ENCODE results near the gene MCM10. TPM values are rescaled to one million over a fixed set of nuclear protein-coding genes. Genes with fewer than 3 reads are reported as not detected.
A peak's percentile ranks its signal among the peaks of the same experiment; 100 is the strongest.

Gene MCM10
- total RNA-seq, 1 donor from 2014 or later, result 5.9 TPM

DNA sequence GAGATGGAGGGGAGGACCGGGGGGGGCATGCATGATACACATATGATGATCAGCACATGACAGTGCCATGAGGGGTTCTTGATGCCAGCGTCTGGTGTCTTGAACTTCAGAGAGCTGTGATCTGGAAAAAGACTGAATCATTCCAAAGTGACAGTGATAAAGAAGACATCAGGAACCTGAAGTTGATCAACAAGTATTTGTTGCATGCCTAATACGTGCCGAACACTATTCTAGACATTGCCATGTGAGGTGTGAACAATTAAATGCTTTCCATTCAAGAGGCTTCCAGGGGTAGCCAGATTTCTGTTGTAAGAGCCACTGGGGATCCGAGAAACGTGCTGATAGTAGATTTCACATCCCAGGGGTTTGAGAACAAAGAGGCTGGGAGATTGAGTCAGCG, 6.2 kb downstream of the MCM10 start:
- ATAC-seq, result no peak

DNA sequence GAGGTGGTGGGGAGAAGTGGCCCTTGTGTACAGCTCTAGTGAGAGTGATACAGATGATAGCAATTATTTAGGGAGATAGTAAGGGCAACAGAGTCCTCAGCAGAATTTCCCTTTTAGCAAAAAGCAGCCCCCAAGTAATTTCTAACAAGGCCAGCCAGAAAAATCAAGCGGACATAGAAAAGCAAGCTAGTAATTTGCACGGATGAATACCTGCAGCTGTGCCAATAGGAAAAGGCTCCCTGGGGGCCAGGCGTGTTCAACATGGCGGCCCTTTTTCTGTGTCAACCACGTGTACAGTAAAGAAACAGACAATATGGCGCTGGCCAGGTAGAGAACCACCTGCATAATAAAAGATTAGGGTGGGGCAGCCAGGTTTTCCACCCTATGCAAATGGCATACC, 7.4 kb downstream of the MCM10 start:
- no peak for ATAC-seq

DNA sequence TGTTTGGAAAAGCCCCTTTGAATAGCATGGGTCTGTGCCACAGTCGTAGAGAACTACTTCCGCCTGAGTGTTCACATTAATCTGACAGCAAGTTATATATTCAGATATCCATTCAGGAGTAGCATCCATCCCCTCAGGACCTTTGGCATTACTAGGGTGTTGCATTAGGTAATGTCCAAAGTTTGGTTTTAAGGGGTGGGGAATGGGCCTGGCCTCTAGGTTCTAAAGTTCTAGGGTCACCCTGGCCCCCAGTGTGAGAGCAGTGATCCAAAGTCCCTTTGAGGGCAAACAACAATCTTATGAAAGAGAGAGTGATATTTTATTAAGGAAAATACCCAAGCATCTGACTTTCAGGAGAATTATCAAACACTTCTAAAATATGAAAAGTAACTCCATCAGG, 12.3 kb downstream of the MCM10 start:
- no peak for ATAC-seq

DNA sequence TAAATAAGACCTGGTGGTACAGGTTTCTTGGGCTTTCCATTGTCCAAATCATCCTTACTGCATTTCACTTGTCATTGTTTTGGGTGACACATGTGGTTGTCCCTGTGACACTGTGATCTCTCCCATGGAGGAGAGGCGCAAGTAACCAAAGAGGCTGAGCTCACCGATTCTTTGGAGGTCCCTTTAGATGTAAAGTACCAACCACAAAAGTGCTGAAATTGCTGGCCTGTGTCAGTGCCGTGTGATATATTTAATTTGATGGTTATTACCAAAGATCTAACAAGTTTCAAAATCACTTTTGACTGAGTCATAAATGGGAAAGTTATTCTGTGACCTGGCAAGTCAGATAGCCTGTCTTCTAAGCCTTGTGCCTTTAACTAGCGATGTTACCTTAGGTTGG, 19.4 kb downstream of the MCM10 start:
- no peak for ATAC-seq

DNA sequence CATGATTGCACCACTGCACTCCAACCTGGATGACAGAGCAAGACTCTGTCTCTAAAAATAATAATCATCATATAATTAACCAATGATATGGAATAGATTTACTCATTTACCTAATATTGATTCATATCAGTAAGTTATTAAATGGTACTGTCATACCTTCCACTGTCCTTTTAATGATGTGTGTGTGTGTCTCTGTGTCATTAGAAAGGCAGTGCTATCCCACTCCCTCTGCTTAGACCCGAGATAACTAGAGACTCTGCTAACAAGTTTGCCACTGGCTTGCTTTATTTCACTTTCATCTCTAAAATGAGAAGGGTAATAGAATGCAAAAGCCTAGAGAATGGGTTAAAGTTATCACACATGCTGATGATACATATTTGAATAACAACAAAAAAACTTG, 21.1 kb downstream of the MCM10 start:
- no peak for ATAC-seq

GRCh38 chr10:13183625-13184024, 22.3 kb downstream of the MCM10 start:
- no peak for ATAC-seq

DNA sequence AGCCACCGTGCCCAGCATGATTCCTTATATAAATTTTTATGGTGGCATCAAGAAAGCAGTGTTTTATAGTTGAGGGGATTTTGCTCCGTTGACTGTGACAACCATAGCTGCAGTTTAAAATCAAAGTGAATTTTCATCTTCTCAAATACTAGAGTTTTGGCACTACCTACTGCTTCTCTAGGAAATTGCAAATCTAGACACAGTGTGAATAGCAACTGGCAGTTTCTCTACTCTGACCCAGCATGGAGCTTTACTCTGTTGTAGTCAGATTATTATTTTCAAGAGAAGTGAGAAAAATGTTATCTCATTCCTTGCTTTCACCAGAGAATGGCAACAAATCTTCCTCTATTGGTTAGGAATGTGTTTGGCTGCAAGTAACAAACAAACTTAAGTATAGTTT, 22.9 kb downstream of the MCM10 start:
- ATAC-seq, result no peak

- peak; percentile 63 for ATAC-seq
Measured at GRCh38 chr10:13184730-13185514, 23.6 kb downstream of the MCM10 start.

DNA sequence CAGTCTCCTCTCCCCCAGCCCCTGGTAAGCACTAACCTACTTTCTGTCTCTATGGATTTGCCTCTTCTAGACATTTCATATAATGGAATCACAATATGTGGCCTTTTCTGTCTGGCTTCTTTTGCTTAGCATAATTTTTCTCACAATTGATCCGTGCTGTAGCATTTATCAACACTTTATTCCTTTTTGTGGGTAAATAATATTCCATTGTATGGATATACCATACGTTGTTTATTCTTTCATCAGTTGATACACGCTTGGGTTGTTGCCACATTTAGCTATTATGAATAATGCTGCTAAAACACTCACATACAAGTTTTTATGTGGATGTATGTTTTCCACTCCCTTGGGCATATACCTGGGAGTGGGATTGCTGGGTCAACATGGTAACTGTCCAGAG, 25.8 kb downstream of the MCM10 start:
- no peak for ATAC-seq

DNA sequence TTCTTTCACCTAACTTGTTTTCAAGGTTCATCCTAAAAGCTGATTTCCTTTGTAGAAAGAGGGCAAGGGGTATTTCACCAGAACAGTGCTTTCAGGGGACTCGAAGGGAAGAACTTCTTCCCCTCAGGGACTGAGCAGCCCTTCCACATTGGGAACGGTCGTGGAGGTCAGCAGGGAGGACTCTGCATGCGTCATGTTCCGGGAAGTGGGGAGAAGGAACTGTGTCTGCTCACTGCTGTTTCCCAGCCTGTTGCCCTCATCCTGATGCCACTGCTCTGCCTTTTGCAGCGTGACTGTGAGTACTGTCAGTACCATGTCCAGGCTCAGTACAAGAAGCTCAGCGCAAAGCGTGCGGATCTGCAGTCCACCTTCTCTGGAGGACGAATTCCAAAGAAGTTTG, 27.2 kb downstream of the MCM10 start:
- ATAC-seq, result no peak

DNA sequence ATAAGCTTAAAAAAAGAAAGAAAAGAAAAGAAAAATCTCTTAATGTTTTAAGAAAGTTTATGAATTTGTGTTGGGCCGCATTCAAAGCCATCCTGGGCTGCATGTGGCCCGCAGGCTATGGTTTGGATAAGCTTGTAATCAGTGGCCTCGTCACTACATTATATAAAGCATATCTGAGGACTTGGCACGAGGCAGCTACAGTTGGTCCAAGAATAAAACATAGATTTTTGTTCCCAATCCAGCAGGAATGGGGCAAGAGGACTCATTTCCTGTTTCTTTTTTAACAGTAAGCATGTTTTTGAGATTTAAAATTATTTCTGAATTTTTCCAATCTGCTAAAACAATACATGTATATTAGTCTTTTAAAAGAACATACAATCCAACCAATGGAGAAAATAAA, 28.6 kb downstream of the MCM10 start:
- ATAC-seq, result no peak

DNA sequence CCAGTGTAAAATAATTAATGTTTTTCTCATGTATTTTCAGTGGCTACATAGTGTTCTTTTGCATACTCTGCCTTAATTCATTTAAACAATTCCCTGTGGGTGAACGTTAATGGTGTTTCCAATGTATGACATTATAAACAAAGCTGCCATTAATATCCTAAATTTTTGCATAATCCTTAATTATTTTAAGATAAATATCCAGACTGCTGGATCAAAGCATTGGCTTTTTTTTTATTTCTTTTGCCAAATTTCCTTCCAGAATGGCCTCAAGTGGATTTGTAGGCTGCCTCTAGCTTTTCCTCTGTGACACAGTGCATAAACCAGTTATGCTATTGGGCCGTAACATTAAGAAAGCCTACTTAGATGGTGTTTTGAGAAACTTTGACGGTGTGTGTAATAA, 29.5 kb downstream of the MCM10 start:
- no peak for ATAC-seq

DNA sequence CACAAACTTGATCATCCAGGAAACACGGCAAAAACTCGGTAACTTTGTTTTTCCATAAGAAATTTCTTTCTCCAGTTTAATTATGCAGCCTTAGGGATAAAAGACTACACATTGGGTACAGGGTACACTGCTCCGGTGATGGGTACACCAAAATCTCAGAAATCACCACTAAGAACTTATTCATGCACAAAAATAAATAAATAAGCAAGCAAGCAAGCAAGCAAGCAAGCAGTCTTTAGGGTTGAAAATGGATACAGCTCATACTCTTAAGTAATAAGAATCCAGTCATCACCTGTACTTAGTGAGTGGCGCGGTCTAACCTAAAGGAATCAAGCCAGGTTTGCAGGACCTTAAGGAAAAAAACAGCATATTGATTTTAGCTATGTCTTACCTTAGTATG, 30.0 kb downstream of the MCM10 start:
- ATAC-seq, result no peak

GRCh38 chr10:13193637-13194036, 32.3 kb downstream of the MCM10 start:
- ATAC-seq, result no peak

DNA sequence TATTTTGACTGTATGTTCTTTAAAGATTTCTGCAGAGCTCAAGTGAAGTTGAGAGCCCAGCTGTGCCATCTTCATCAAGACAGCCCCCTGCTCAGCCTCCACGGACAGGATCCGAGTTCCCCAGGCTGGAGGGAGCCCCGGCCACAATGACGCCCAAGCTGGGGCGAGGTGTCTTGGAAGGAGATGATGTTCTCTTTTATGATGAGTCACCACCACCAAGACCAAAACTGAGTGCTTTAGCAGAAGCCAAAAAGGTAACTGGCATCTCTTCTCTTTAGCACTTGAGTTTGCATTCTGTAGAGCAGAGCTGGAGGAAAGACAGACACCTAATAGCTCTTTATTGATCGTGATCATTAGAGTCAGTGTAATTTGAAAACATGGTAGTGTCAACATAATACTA, 33.7 kb downstream of the MCM10 start:
- ATAC-seq, result no peak

DNA sequence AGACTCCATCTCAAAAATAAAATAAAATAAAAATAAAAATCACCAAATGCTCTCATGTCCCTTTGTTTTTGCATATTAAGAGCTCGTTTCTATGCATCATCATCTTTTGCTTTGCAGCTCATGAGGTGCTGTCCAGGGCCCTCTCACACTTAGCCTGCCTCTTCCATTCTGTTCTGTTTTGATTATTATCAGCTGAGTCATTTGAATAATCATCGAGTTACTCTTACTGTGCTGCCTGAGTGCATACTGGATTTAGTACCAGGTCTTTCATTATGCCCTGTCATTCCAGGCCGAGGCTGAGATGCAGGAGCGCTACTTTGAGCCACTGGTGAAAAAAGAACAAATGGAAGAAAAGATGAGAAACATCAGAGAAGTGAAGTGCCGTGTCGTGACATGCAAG, 39.8 kb downstream of the MCM10 start:
- no peak for ATAC-seq

DNA sequence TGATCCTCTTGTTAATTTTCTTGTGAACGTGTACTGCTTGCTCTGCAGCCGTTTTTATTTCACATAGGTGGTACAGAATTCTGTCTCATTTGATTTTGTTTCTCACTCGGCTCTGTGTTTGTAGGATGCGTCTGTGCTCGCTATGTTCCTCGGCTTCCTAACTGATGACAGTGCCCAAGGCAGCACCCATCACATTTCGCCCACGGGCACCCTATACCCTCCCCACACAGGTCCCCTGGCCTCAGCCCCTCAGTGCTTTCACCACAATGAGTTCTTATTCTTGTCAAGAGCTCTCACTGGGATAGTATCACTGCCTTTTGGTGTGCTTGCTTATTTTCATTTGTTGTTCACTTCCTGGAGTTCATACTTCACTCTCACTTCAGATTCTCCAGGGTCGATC, 44.7 kb downstream of the MCM10 start:
- no peak for ATAC-seq

- ATAC-seq, result no peak
Measured at GRCh38 chr10:13206546-13207443, 45.4 kb downstream of the MCM10 start.

DNA sequence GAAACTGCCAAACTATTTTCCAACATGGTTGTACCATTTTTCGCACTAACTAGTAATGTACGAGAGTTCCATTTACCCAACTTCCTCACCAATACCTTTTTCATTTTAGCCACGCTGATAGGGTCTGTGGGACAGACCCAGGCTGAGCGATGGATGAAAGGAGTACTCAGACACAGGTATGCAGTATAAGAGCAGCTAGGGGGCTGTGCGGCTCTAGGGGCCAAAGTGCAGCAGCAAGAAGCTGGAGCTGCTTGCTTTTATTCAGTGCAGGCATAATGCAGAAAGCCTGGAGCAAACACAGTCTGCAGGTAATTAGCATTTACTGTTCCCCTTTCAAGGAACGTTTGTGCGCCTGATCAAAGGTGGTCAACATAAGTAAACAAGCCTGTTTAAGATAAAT, 51.8 kb downstream of the MCM10 start:
- ATAC-seq, result no peak

- no peak for ATAC-seq
Measured at GRCh38 chr10:13218878-13219277, 57.5 kb downstream of the MCM10 start.

DNA sequence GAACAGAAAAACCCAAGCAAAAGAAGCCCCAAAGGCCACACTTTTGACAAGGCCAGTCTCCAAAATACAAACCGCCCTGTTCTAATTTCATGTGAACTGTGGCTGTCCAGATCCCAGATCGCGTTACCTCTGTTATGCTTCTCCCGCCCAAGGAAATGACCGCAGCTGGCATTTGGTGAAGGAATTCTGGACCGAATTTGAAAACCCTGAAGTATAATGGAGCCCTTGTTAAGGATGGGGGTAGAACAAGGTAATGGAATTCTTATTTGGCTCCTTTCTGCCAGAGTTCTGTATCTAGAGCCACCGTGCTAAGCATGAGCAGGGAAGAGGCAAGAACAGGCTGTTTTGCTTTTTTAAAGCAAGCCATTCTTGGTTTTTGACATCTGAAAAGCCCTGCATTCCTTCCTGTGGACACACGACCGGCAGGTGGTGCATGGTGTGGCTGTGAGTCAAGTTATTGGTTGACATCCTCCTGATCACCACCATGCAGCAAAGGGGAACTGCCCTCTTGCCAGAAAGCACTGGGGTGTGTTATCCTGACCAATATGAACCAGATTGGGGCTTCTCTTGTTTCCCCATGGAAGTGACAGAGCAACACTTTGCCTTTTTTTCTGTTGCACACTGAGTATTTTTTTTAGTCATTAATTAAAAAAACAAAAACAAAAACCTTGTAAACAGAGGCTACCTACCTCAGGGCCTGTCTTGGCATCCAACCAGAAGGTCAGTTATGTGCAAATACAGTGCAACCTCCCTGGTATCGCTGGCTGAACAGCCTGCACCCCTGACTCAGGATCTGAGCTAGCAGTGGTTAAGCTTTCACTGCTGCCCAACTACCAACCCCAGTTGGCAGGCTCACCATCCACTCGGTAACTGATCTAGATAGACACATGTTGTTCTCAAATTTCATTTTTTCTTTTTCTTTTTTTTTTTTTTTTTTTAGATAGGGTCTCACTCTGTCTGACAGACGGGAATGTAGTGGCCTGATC, 58.6 kb downstream of the MCM10 start:
- peak; percentile 55 for ATAC-seq

DNA sequence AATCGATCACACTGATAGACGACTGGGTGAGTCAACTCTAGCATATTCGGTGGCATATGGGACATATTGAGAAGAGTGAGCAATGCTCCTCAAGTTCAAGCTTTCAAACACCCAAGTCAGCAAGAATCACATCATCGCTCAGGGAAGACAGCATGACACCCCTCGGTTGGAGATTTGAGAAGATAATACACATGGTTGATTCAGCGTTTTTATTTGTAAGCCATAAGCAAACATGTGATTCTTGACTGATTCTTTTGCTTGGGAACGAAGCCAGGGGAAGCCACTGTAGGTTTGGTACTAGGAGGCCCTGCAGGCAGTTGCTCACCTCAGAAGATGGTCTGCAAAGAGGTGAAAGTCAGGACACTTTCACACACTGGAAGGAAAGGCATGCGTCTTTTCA, 60.2 kb downstream of the MCM10 start:
- peak; percentile 50 for ATAC-seq

DNA sequence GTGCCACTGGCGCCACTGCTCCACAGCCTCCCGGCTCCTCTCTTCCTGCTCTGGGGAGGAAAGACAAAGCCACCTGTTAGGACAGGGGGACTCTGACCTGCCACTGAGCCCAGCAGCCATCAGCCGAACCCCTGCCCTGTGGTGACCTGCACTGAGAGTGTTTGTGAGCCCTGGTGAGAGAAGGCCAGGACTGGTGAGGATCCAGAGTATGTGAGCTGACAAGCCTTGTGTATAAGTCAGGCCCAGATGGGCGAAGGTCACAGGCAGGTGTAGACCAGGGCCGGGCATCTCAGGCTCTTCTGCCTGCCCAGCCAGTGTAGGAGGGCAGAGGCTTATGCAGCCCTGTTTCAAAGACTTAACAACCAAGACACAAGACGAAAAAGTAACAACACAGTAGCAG, 60.8 kb downstream of the MCM10 start:
- no peak for ATAC-seq
